ENCODE measurements around the gene PHACTR3. TPM values are rescaled to one million over a fixed set of nuclear protein-coding genes. Genes with fewer than 3 reads are reported as not detected.

The PHACTR3 gene
- total RNA-seq, 2 experiments from 2014 or later = not detected

DNA sequence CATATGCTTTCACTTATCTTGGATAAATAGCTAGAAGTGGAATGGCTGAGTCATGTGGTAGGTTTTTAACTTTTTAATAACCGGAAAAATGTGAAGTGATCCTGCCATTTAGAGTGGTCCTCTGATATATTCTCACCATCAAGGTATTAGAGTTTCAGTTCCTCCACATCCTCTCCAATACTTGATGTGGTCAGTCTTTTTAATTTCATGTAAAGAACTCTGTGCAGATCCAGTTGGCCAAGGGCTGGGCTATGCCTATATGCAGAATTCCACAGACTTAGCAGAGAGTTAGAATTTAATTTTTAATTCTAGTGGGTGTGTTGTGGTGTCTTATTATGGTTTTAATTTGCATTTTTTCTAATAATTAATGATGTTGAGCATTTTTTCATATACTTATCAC, 188.0 kb downstream of the PHACTR3 start:
- ATAC-seq (no peak), DNase-seq (no peak)
- H3K27me3 Mint-ChIP-seq = peaks cover 11% of the 10 kb centered on the region
- ChIA-PET POLR2A (interaction anchor here (0.7 kb wide), 1 partner anchor 13 kb away, joined by 3 read pairs; no protein-coding TSS in a partner anchor), CTCF (no interaction called here)
- intact Hi-C loops (cut with DNase I, micrococcal nuclease) = no loop called here
- H3K4me1 Mint-ChIP-seq = no peaks in the 10 kb centered on the region
- H3K9me3 Mint-ChIP-seq (ENCODE audit: low read depth) = peaks cover 8% of the 10 kb centered on the region
- H3K27ac Mint-ChIP-seq = no peak overlapping the region
- H3K4me3 Mint-ChIP-seq = no peak overlapping the region
- no peaks in the 10 kb centered on the region for H3K36me3 Mint-ChIP-seq (ENCODE audit: low read depth)

DNA sequence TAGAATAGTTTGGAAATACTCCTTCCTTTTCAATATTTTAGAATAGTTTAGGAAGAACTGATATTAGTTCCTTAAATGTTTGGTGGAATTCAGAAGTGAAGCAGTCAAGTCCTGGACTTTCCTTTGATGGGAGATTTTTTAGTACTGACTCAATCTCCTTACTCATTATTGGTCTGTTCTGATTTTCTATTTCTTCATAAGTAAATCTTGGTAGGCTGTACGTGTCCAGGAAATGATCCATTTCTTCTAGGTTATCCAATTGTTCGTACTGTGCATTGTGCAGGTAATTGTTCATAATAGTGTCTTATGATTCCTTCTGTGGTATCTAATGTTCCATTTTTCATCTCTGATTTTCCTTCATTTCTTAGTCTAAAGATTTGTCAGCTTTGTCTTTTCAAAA, 190.2 kb downstream of the PHACTR3 start:
- Mint-ChIP-seq H3K27me3 (peaks cover 5% of the 10 kb centered on the region), H3K36me3 (ENCODE audit: low read depth) (no peaks in the 10 kb centered on the region), H3K27ac (no peak overlapping the region), H3K4me1 (no peaks in the 10 kb centered on the region), H3K4me3 (no peak overlapping the region), H3K9me3 (ENCODE audit: low read depth) (peaks cover 11% of the 10 kb centered on the region)
- no peak for ATAC-seq
- DNase-seq = no peak
- ChIA-PET POLR2A (no interaction called here), CTCF (no interaction called here)
- intact Hi-C loops (cut with DNase I, micrococcal nuclease) = no loop called here

DNA sequence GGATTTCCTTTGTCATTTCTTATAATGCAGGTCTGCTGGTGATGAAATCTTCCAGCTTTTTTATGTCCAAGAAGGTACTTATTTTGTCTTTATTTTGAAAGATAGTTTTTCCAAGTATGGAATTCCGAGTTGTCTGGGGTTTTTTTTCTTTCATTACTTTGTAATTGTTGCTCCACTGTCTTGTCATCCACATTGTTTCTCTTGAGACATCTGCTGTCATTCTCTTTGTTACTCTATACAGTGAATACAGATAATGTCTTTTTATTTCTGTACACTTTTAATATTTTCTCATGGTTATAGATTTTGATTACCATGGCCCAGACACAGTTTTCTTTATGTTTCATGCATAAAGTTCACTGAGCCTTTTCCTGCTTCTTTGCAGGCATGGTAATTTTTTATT, 196.0 kb downstream of the PHACTR3 start:
- Mint-ChIP-seq H3K9me3 (ENCODE audit: low read depth) (peaks cover 17% of the 10 kb centered on the region), H3K27me3 (peaks cover 19% of the 10 kb centered on the region), H3K4me1 (no peaks in the 10 kb centered on the region), H3K27ac (no peak overlapping the region), H3K4me3 (no peak overlapping the region), H3K36me3 (ENCODE audit: low read depth) (no peaks in the 10 kb centered on the region)
- ATAC-seq (no peak), DNase-seq (no peak)
- intact Hi-C loops (cut with DNase I, micrococcal nuclease) = no loop called here
- ChIA-PET CTCF (no interaction called here), POLR2A (no interaction called here)

DNA sequence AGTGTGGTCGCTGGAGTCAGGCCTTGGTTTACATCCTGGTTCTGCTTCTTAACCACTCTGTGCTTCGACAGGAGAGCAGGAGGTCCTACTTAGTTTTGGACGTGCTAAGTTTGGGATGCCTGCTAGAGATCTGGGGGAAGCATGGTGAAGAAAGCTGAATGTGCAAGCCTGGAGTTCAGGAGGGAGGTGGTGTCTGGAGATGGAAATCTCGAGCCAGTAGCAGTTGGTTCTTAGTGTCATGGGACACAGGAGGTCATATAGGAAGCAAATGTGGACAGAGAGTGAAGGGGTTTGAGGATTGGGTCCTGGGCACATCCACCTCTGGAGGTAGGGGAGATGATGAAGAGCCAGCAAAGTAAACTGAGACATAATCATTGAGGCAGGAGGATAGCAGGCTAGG, 197.7 kb downstream of the PHACTR3 start:
- ChIA-PET CTCF (no interaction called here), POLR2A (no interaction called here)
- Mint-ChIP-seq H3K36me3 (ENCODE audit: low read depth) (no peaks in the 10 kb centered on the region), H3K27ac (no peak overlapping the region), H3K27me3 (peaks cover 22% of the 10 kb centered on the region), H3K4me3 (no peak overlapping the region), H3K4me1 (no peaks in the 10 kb centered on the region), H3K9me3 (ENCODE audit: low read depth) (peaks cover 11% of the 10 kb centered on the region)
- intact Hi-C loops (cut with DNase I, micrococcal nuclease) = no loop called here
- ATAC-seq = no peak
- DNase-seq = no peak

DNA sequence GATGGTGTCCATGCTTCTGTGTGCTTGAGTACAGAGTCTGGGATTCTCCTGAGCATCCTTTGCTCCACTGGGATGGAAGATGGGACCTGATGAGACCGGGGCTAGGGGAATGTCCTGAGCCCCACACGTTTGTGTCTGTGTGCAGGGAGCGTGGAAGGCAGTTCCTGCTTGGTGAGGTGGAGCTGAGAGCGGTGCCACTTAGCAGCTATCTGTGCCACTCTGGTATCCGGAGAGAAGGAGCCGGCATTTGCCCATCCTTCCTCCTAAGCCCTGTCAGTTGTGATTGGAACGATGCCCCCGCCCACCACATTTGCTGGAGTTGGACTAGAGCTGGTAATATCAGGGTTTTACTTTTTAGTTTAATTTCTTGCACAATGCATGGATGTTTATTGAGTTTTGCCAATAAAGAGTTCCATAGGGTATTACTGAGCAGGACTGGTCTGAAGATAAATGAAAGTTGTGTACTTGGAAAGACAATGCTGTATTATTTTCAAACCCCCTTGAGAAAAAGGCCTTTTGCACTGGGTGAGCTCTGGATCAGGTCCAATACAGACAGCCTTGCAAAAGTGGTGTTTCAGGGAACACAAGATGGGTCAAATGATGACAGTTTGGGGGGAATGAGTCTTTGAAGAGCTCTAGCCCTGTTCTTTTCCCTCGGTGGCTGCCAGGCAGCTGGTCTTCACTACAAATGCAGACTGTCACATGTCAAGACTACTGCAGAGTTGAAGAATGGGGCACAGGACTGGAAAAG, 198.3 kb downstream of the PHACTR3 start:
- Mint-ChIP-seq H3K27ac (no peak overlapping the region), H3K4me1 (no peaks in the 10 kb centered on the region), H3K36me3 (ENCODE audit: low read depth) (no peaks in the 10 kb centered on the region), H3K27me3 (peaks cover 22% of the 10 kb centered on the region), H3K9me3 (ENCODE audit: low read depth) (peaks cover 8% of the 10 kb centered on the region), H3K4me3 (no peak overlapping the region)
- no peak for ATAC-seq
- CTCF ChIA-PET = no interaction called here
- intact Hi-C loops (cut with DNase I, micrococcal nuclease) = no loop called here
- POLR2A ChIA-PET = no interaction called here
- no peak for DNase-seq

DNA sequence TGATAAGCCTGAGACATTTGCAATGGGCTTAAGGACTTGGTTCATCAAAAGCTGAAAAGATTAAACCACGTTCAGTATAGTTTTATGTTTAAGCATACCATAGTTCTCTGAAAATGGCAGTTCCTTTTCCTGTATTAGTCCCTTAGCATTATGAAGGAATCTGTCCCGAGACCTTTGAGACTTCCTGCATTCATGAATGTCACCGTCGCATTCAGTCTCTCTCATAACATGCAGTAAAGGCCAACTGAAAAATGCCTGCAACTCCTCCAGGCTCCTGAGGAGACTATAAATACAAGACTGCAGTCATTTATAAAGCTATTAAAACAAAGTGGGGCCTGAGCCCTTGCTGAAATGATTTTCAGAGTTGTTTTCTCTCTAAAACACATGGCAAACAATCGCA, 200.0 kb downstream of the PHACTR3 start:
- ATAC-seq = no peak
- peaks cover 6% of the 10 kb centered on the region for H3K9me3 Mint-ChIP-seq (ENCODE audit: low read depth)
- H3K4me3 Mint-ChIP-seq = no peak overlapping the region
- intact Hi-C loops (cut with DNase I, micrococcal nuclease) = no loop called here
- no peak for DNase-seq
- no peaks in the 10 kb centered on the region for H3K36me3 Mint-ChIP-seq (ENCODE audit: low read depth)
- POLR2A ChIA-PET = no interaction called here
- CTCF ChIA-PET = no interaction called here
- peaks cover 22% of the 10 kb centered on the region for H3K27me3 Mint-ChIP-seq
- no peak overlapping the region for H3K27ac Mint-ChIP-seq
- H3K4me1 Mint-ChIP-seq = no peaks in the 10 kb centered on the region

DNA sequence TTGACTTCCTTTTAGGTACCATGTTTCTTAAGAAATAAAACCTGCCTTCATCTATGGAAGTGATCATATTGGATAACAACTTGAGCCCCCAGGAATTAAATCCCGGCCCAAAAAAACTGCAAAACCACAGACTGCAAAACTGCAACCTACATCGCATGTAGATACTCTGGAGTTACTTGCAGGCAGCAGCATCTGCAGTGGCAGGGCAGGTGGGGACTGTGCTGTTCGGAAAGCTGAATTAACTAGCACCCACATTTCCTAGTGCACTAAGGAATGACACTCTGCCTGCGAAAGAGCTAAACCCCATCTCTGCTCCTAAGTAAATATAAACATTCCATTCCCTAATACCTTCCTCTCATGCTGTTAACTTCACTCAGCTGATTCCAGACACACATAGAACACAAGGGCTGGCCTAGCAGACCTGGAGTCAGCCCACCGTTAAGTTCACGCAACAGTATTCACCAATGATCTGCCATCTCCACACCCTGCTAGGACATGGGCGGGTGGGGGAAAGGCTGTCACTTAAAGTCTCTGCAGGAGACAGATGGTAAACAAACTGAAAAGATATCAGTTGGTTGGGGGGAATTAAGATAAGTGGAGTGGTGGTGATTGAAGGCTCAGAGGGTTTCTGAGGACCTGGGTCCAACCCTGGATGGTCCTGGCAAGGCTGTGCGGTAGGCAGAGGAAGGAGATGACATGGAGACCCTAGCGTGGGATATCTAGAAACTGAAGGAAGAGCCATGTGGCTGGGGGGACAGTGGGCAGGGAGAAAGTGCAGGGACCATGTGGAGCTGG, 200.7 kb downstream of the PHACTR3 start:
- H3K9me3 Mint-ChIP-seq (ENCODE audit: low read depth) = peaks cover 6% of the 10 kb centered on the region

DNA sequence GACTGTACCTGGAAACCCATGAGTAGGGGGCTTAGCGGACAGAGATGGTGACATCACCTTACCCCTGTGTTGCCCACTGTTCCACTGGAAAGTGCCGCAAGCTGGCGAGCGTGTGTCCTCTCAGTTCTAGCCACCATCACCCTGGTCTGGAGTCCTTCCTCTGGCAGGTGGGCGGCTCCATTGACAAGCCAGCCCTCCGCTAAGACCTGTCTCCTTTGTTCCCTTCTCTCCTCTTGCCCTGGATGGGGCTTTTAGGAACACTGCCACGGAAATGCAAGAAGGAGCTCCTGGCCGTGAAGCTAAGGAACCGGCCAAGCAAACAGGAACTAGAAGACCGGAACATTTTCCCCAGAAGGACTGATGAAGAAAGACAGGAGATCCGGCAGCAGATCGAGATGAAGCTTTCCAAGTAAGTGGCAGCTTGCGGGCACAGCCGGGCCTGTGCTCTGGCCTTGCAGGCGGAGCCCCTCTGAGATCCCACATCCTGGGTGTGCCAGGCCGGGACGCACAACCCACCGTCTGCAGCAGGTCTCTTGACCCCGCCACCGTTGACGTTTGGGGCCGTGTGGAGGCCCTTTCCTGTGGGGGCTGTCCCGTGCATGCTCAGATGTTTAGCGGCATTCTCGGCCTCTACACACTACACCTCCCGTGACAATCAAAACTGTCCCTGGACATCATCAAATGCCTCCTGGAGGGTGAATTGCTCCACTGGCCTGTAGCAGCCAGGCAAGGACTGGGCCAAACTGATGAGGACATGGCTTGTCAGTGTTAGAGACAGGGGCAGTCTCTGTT, 201.6 kb downstream of the PHACTR3 start:
- DNase-seq (no peak), ATAC-seq (no peak)
- Mint-ChIP-seq H3K4me1 (no peaks in the 10 kb centered on the region), H3K27ac (no peak overlapping the region), H3K36me3 (ENCODE audit: low read depth) (no peaks in the 10 kb centered on the region), H3K9me3 (ENCODE audit: low read depth) (no peaks in the 10 kb centered on the region), H3K27me3 (peaks cover 17% of the 10 kb centered on the region), H3K4me3 (no peak overlapping the region)
- ChIA-PET POLR2A (no interaction called here), CTCF (no interaction called here)
- intact Hi-C loops (cut with DNase I, micrococcal nuclease) = no loop called here

More for the DNA sequence above, 200.7 kb downstream of the PHACTR3 start:
- no peaks in the 10 kb centered on the region for H3K36me3 Mint-ChIP-seq (ENCODE audit: low read depth)
- no peak overlapping the region for H3K4me3 Mint-ChIP-seq
- DNase-seq = no peak
- H3K4me1 Mint-ChIP-seq = no peaks in the 10 kb centered on the region
- no peak overlapping the region for H3K27ac Mint-ChIP-seq
- ATAC-seq = no peak
- intact Hi-C loops (cut with DNase I, micrococcal nuclease) = no loop called here
- H3K27me3 Mint-ChIP-seq = peaks cover 19% of the 10 kb centered on the region
- POLR2A ChIA-PET = no interaction called here
- CTCF ChIA-PET = no interaction called here

DNA sequence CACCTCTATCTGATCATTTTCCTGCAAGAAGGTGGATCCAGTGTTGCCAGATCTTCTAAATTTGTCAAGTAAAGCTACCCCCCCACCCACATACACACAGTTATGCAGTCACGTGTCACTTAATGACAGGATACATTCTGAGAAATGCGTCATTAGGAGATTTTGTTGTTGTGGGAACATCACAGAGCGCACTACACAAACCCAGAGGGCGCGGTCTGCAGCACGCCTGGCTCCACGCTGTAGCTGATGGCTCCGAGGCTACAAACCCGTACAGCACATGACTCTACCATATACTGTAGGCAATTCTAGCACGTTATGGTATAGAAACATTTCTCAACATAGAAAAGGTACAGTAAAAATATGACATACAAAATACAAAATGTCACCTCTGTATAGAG, 202.2 kb downstream of the PHACTR3 start:
- Mint-ChIP-seq H3K9me3 (ENCODE audit: low read depth) (no peaks in the 10 kb centered on the region), H3K36me3 (ENCODE audit: low read depth) (no peaks in the 10 kb centered on the region), H3K4me3 (no peak overlapping the region), H3K27me3 (peaks cover 17% of the 10 kb centered on the region), H3K4me1 (no peaks in the 10 kb centered on the region), H3K27ac (no peak overlapping the region)
- ChIA-PET POLR2A (no interaction called here), CTCF (no interaction called here)
- ATAC-seq (no peak), DNase-seq (no peak)
- intact Hi-C loops (cut with DNase I, micrococcal nuclease) = no loop called here

DNA sequence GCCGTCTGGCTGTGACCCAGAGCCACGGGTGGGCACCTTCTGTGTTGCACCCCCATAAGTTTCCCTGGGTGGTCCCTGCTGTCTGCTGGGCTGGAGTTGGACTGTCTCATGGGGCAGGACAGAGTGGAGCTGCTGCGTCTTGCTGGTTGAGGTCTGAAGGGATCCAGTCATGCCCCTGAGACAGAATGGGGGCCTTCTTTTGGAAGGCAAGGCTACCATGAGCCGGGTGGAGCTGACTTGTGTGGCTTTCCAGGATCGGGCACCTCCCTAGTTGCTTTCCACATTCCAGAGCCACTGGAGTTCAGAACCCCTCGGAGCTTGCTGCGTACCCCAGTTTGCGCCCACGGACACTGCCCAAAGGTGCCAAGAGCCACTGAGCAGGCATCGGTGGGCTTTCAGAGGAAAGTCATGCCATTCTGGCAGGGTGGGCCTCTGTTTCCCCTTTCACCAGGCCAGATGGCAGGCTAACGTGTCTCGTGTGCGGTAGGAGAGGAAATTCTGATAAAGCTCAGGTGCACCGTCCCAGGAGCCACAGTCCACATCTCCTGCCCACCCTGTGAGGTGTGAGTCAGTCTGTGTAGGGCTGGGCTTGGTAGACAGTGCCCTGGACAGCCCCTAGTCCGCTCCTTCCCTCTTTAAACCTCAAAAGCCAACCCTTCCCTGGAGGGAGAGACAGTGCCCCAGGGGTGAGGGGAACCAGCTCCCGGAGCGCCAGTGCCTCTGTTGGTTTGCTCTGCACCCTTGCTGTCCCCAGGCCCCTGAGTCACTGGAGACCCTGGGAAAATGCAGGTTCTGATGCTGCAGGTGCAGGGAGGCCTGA, 203.8 kb downstream of the PHACTR3 start:
- no peak for DNase-seq
- POLR2A ChIA-PET = interaction anchor here (0.6 kb wide), 1 partner anchor 23 kb away, joined by 4 read pairs; no protein-coding TSS in a partner anchor
- Mint-ChIP-seq H3K4me1 (no peaks in the 10 kb centered on the region), H3K9me3 (ENCODE audit: low read depth) (no peaks in the 10 kb centered on the region), H3K36me3 (ENCODE audit: low read depth) (no peaks in the 10 kb centered on the region), H3K4me3 (no peak overlapping the region), H3K27ac (no peak overlapping the region), H3K27me3 (peaks cover 11% of the 10 kb centered on the region)
- CTCF ChIA-PET = no interaction called here
- ATAC-seq = no peak
- intact Hi-C loops (cut with DNase I, micrococcal nuclease) = no loop called here

DNA sequence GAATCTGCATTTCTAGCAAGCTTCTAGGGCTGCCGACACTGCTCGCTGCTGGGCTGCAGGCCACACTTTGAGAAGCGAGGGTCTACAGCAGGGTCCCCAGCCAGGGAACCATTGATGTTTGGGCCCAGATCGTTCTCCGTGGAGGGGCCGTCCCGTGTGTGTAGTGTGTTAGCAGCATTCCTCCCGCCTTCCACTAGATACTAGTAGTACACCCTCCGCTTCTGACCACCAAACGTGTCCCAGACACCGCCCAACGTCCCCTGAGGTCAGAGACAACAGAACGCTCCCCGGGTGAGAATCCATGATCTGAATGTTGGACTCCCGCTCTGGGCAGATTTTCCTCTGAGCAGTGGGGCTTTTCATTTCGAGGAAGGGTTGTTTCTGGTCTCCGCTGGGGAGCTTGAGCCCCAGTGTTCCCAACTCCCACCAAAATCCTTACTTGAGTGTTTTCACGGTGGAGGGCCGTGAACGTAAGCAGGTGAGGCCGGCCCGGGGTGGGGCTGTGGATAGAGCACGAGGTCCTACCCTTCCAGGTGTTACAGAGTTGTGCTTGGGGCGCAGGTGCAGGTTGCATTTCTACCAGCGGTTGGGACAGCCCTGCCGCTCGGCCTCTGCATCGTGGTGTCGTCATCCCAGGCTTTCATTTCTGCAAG, 204.5 kb downstream of the PHACTR3 start:
- Mint-ChIP-seq H3K27ac (no peak overlapping the region), H3K4me1 (no peaks in the 10 kb centered on the region), H3K9me3 (ENCODE audit: low read depth) (no peaks in the 10 kb centered on the region), H3K36me3 (ENCODE audit: low read depth) (no peaks in the 10 kb centered on the region), H3K27me3 (peaks cover 10% of the 10 kb centered on the region), H3K4me3 (no peak overlapping the region)
- CTCF ChIA-PET = no interaction called here
- intact Hi-C loops (cut with DNase I, micrococcal nuclease) = no loop called here
- DNase-seq (no peak), ATAC-seq (no peak)
- POLR2A ChIA-PET = no interaction called here
